Caco-2 (cell line): ENCODE measurements around the gene INAFM1. TPM values are rescaled to one million over a fixed set of nuclear protein-coding genes. Genes with fewer than 3 reads are reported as not detected.

Experiments used
- BruUV-seq: library from RNA; stranded (reverse); fragments of 400-500 nt; replicated peaks from 2 replicates; lab custom pipeline; 2021; lab: Mats Ljungman, UMichigan
- CTCF ChIA-PET: fragments of 300-600 bp; sonication (Branson Sonifier 250); formaldehyde crosslinking; loops from one replicate; lab custom pipeline; 2022; ENCODE audit warnings: antibody characterized with exemption; lab: Charles Lee
- POLR2A ChIA-PET: fragments of 300-600 bp; sonication (Branson Sonifier 250); formaldehyde crosslinking; loops from one replicate; lab custom pipeline; 2022; ENCODE audit warnings: antibody characterized with exemption; lab: Charles Lee
- DNase-seq, 2 experiments: peaks; one replicate each; pipeline versions ENCODE4 v3.0.0 to v3.0.0-alpha.2; 2020 to 2022
- H3K27me3 ChIP-seq: replicated peaks from 2 replicates; pipeline ENCODE4 v1.6.0; 2011; ENCODE audit warnings: low read length; ENCODE audit not compliant: control insufficient read depth, insufficient read depth
- H3K36me3 ChIP-seq: 2 replicates; pipeline ENCODE4 v1.5.1; 2011; ENCODE audit warnings: low read length; ENCODE audit not compliant: control insufficient read depth, insufficient read depth
- H3K4me1 ChIP-seq: fragments of 250-450 bp; sonication (Bioruptor Pico); 2 replicates; pipeline ENCODE4 v1.5.1; 2020; ENCODE audit warnings: mild to moderate bottlenecking
- H3K4me3 ChIP-seq: 2 replicates; pipeline ENCODE4 v1.5.1; 2011; ENCODE audit warnings: low read depth, mild to moderate bottlenecking, control low read depth, low read length
- H3K9me3 ChIP-seq: fragments of 250-450 bp; sonication (Bioruptor Pico); 2 replicates; pipeline ENCODE4 v1.5.1; 2020; ENCODE audit warnings: mild to moderate bottlenecking, moderate library complexity
- H3K27ac Mint-ChIP-seq: one replicate; pipeline ENCODE4 v1.8.0; 2022; ENCODE audit warnings: mixed read lengths; ENCODE audit not compliant: unreplicated experiment
- H3K27me3 Mint-ChIP-seq: one replicate; pipeline ENCODE4 v1.8.0; 2022; ENCODE audit warnings: mixed read lengths; ENCODE audit not compliant: insufficient read depth, unreplicated experiment
- H3K36me3 Mint-ChIP-seq: one replicate; pipeline ENCODE4 v1.8.0; 2022; ENCODE audit warnings: mild to moderate bottlenecking, mixed read lengths; ENCODE audit not compliant: insufficient read depth, unreplicated experiment
- H3K4me1 Mint-ChIP-seq: one replicate; pipeline ENCODE4 v1.8.0; 2022; ENCODE audit warnings: low read depth, mixed read lengths; ENCODE audit not compliant: unreplicated experiment
- H3K4me3 Mint-ChIP-seq: one replicate; pipeline ENCODE4 v1.8.0; 2022; ENCODE audit warnings: mild to moderate bottlenecking, moderate library complexity, mixed read lengths; ENCODE audit not compliant: unreplicated experiment
- H3K9me3 Mint-ChIP-seq: one replicate; pipeline ENCODE4 v1.8.0; 2022; ENCODE audit warnings: mixed read lengths; ENCODE audit not compliant: unreplicated experiment
- intact Hi-C: fragments of 100-400 bp; cut with micrococcal nuclease; formaldehyde crosslinking; loops from one replicate; pipeline ENCODE4 v1.10.0; 2022; ENCODE audit not compliant: unreplicated experiment
- total RNA-seq: library from RNA; stranded (reverse); gene quantifications from 2 replicates; pipeline ENCODE4 v1.2.3, GENCODE V29; 2022
- TF ChIP-seq, protein P1 (sequence below), 2 experiments: fragments of 200-600 bp in 1 of 2; IDR thresholded peaks; 1 replicate in 1 of 2; 2 replicates in 1 of 2; pipeline versions ENCODE4 v1.5.1 to v1.8.0; 2011 to 2022; ENCODE audit warnings: antibody characterized with exemption in 1 of 2, control low read depth in 1 of 2, inconsistent platforms in 1 of 2, low read depth in 1 of 2, low read length in 1 of 2, mild to moderate bottlenecking in 1 of 2, moderate library complexity in 1 of 2; ENCODE audit not compliant: insufficient read depth in 1 of 2, severe bottlenecking in 1 of 2, unreplicated experiment in 1 of 2

Gene INAFM1
- total RNA-seq, 1 experiment from 2014 or later, result 10.4 TPM

DNA sequence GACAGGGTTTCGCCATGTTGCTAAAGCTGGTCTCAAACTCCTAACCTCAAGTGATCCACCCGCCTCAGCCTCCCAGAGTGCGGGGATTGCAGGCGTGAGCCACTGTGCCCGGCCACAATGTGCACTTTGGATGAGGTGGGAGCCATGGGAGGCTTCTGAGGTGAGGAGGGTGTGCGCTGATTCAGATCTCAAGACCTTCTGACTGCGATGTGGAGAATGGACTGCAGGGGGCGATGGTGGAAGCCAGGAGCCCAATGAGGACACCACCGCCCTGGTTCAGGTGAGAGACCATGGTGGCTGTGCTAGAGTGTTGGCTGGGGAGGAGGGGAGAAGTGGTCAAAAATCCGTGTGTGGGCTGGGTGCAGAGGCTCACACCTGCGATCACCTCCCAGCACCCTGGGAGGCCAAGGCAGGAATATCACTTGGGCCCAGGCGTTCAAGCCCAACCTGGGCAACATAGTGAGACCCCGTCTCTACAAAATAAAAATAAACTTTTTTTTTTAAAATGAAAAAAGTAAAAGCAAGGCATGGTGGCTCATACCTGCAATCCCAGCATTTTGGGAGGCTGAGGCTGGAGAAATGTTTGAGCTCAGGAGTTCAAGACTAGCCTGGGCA lies 5.6 kb downstream of the INAFM1 start:
- Histone ChIP-seq H3K4me3 (no peak overlapping the region), H3K4me1 (peaks cover 5% of the 10 kb centered on the region; the same call in 1 of the 2 replicates), H3K27me3 (no peaks in the 10 kb centered on the region), H3K36me3 (no peaks in the 10 kb centered on the region), H3K9me3 (no peaks in the 10 kb centered on the region)
- Mint-ChIP-seq H3K27me3 (no peaks in the 10 kb centered on the region), H3K9me3 (no peaks in the 10 kb centered on the region), H3K27ac (no peak overlapping the region), H3K4me1 (peaks cover 13% of the 10 kb centered on the region), H3K4me3 (no peak overlapping the region), H3K36me3 (peaks cover 25% of the 10 kb centered on the region)
- ChIA-PET CTCF (no interaction called here), POLR2A (interaction anchor here (0.6 kb wide), 1 partner anchor 30 kb away, joined by 9 read pairs; no protein-coding TSS in a partner anchor)
- BruUV-seq, result no TSS peak
- TF ChIP-seq, protein P1, sequence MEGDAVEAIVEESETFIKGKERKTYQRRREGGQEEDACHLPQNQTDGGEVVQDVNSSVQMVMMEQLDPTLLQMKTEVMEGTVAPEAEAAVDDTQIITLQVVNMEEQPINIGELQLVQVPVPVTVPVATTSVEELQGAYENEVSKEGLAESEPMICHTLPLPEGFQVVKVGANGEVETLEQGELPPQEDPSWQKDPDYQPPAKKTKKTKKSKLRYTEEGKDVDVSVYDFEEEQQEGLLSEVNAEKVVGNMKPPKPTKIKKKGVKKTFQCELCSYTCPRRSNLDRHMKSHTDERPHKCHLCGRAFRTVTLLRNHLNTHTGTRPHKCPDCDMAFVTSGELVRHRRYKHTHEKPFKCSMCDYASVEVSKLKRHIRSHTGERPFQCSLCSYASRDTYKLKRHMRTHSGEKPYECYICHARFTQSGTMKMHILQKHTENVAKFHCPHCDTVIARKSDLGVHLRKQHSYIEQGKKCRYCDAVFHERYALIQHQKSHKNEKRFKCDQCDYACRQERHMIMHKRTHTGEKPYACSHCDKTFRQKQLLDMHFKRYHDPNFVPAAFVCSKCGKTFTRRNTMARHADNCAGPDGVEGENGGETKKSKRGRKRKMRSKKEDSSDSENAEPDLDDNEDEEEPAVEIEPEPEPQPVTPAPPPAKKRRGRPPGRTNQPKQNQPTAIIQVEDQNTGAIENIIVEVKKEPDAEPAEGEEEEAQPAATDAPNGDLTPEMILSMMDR (IDR thresholded peaks at IDR 0.05; ENCODE audit: insufficient read depth in 1 of 2, low read depth in 1 of 2, low read length in 1 of 2, severe bottlenecking in 1 of 2, unreplicated experiment in 1 of 2), result peak; percentile 39 to 55
- intact Hi-C loops, result loop anchor here (5.0 kb wide), 1 partner anchor 147 kb away; no protein-coding TSS in a partner anchor
- DNase-seq, result peak; percentile 68 to 75

DNA sequence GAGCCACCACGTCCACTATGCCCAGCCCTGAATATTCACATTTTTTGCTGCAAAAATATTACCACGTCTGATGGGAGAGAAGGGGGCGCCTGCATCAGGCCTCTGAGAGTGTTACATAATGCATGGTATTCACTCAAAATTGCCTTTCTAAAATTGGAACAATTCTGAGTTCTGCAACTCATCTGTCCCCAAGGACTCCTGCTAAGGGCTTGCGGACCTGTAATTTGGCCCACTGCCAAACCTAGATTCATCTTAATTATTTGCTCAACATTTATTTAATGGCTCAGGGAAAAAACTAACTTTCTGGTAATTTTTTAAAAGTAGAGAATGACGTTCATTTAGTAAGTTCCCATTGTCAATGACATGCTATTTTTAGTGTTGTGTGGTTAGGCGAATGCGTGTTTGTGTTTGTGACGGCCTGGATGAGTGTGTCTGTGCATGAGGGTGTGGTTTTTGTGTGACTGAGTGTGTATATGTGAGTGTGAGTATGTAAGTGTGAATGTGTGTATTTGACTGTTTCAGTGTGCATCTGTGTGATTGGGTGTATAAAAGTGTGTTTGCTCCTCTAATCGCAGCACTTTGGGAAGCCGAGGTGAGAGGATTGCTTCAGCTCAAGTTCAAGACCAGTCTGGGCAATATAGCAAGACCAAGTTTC lies 8.8 kb downstream of the INAFM1 start:
- no peak overlapping the region for H3K4me3 ChIP-seq

More for the DNA sequence above, 8.8 kb downstream of the INAFM1 start:
- TF ChIP-seq, protein P1 (IDR thresholded peaks at IDR 0.05; ENCODE audit: insufficient read depth in 1 of 2, low read depth in 1 of 2, low read length in 1 of 2, severe bottlenecking in 1 of 2, unreplicated experiment in 1 of 2), result no peak
- Mint-ChIP-seq H3K4me1 (peaks cover 7% of the 10 kb centered on the region), H3K27ac (no peak overlapping the region), H3K4me3 (no peak overlapping the region), H3K27me3 (no peaks in the 10 kb centered on the region), H3K36me3 (peaks cover 10% of the 10 kb centered on the region), H3K9me3 (no peaks in the 10 kb centered on the region)
- Histone ChIP-seq H3K9me3 (no peaks in the 10 kb centered on the region), H3K4me1 (peaks cover under 1% of the 10 kb centered on the region; the same call in 1 of the 2 replicates), H3K27me3 (no peaks in the 10 kb centered on the region), H3K36me3 (no peaks in the 10 kb centered on the region)
- ChIA-PET POLR2A (no interaction called here), CTCF (interaction anchor here (0.7 to 1.2 kb wide), 3 partner anchors 35 to 65 kb away, joined by 3 to 8 read pairs (median 3); partner anchors contain the start of gene DHX34)
- intact Hi-C loops, result loop anchor here (1.0 to 5.0 kb wide), 2 partner anchors 108 to 144 kb away; no protein-coding TSS in a partner anchor
- BruUV-seq, result no TSS peak
- DNase-seq, result no peak
